HG03045 (cell line): Measurements from ENCODE around the gene FOXR1.
"Not testable (repeated sequence)": the region's sequence is repeated elsewhere in the genome, so short reads cannot be mapped to it uniquely, and the experiment has no call there.

Experiments used
- ATAC-seq: cut with Tn5 transposase; IDR thresholded peaks from one replicate; pipeline ENCODE4 v1.9.1; 2021; ENCODE audit warnings: mild to moderate bottlenecking, moderate library complexity; ENCODE audit not compliant: unreplicated experiment

Gene FOXR1

GRCh38 chr11:118939953-118940598 lies 31.5 kb upstream of the FOXR1 start:
- no peak for ATAC-seq

DNA sequence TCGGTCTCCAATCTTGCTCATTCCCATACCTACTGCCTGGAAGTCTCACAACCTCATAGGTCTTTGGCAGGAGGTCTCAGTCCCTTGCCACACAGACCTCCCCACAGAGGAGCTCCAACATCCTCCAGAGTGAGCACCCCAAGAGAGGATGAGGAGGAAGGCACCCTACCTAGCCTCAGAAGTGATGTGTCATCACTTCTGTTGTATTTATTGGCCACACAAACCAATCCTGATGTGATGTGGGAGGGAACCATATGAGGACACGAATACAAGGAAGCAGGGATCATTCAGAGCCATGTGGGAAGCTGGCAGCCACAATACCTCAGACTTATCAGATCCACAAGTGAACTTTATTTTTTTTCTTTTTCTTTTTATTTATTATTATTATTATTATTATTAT lies 24.5 kb upstream of the FOXR1 start:
- no peak for ATAC-seq

DNA sequence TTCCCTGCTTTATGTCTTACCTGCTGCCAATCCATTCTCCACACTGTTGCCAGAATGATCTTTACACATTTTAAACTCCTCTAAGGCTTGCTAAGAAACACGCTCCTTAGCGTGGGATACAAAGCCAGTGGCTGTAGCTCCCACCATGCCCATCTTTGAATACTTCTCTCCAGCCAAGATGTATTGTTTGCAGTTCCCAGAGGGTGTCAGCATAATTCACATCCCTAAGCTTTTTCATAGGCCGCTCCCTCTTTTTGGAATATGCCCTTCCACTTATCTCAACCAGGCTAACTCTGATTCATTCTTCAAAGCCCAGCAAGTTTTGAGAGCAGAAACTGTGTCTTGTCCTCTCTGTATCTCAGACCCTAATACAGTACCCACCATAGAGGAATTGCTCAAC lies 23.6 kb upstream of the FOXR1 start:
- ATAC-seq = no peak

GRCh38 chr11:118953265-118953664 lies 18.3 kb upstream of the FOXR1 start:
- ATAC-seq = no peak

- ATAC-seq = not testable (repeated sequence)
Measured at GRCh38 chr11:118953976-118954375, 17.6 kb upstream of the FOXR1 start.

DNA sequence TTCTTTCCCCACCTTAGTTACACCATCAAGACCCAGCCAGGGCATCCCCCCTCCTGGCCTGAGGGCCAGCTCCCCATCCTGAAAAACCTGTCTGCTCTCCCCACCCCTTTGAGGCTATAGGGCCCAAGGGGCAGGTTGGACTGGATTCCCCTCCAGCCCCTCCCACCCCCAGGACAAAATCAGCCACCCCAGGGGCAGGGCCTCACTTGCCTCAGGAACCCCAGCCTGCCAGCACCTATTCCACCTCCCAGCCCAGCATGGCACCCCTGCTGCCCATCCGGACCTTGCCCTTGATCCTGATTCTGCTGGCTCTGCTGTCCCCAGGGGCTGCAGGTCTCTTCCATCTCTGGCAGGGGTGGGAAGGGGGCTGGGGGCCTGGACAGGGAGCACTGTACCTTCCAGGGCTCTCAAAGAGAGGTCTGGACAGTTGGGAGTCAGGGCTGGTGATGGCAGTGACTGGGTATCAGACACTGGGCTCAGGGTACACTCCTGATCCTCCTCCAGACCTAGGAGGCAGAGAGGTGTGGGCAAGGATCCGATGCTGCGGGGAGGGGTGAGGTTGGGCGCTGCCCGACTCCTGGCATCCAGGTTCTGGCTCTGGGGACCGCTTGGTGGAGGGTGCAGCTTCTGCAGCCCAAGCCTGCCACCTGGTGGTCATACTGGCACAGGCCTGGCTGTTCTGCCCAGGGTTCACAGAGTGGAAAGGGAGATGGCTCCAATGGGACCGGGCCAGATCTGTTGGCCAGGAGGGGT lies 15.3 kb upstream of the FOXR1 start, which contains the start of gene UPK2:
UPK2 (plus strand) TSS at position 205 of the 753 bp plus-strand sequence; CDS start at position 258, 53 bp downstream.
- ATAC-seq = no peak

DNA sequence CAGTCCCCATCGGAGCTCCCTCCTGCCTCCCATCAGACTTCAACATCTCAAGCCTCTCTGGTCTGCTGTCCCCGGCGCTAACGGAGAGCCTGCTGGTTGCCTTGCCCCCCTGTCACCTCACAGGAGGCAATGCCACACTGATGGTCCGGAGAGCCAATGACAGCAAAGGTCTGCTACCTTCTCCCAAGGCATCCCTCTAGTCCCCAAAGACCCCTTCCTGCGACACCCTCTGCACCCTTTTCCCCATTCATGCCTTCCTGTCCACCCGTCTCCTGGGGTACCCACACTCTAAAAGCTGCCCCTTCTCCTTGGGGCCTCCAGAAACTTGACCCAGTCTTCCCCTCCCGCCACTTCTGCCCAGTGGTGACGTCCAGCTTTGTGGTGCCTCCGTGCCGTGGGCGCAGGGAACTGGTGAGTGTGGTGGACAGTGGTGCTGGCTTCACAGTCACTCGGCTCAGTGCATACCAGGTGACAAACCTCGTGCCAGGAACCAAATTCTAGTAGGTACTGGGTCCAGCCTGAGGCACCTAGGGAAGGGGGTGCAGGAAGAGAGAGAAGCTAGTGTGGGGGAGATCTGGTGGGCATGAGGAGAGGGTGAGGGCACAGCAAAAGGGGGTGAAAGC lies 14.6 kb upstream of the FOXR1 start:
- ATAC-seq = no peak

DNA sequence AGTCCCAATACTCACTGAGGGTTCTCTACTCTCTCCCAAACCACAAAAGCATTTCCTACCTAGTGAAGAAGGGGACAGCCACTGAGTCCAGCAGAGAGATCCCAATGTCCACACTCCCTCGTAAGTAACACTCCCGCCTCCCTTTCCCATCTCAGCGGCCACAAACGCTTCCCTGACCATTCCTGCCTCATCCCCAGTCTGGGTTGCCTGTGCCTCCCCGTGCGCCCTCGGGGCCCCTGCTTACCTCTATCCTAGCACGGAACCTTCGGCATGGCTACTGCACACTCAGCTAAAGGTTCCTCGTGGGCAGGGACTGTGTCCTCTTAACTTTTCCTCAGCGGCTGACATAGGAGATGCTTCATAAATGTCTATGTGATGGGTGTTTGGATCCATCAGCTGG lies 14.0 kb upstream of the FOXR1 start:
- ATAC-seq = no peak

DNA sequence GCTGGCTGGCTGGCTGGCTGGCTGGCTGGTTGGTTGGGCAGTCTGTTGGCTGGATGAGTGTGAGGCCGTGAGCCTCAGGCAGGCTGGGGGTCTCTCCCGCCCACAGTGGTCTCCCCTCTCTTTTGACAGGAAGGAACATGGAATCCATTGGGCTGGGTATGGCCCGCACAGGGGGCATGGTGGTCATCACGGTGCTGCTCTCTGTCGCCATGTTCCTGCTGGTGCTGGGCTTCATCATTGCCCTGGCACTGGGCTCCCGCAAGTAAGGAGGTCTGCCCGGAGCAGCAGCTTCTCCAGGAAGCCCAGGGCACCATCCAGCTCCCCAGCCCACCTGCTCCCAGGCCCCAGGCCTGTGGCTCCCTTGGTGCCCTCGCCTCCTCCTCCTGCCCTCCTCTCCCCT lies 13.6 kb upstream of the FOXR1 start:
- no peak for ATAC-seq

- ATAC-seq = no peak
Measured at GRCh38 chr11:118958577-118958976, 13.0 kb upstream of the FOXR1 start.

GRCh38 chr11:118961189-118961588 lies 10.4 kb upstream of the FOXR1 start:
- ATAC-seq = no peak

DNA sequence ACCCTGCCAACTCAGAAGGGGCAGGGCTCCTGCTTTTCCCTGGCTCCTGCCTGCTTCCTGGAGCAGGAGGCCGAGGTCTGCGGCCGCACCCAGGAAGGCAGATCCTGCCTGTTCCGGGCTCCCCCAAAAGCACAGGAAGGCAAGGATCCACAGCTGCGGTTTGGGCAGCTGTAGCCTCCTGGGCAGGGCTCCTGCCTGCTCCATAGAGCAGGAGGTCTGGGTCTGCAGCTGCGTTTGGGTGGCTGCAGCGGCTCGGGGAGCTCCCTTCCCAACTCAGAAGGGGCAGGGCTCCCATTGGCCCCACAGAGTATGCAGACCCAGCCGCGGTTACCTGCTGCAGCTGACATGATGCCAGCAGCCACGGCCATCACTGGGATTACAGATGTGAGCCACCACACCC lies 10.0 kb upstream of the FOXR1 start:
- no peak for ATAC-seq

DNA sequence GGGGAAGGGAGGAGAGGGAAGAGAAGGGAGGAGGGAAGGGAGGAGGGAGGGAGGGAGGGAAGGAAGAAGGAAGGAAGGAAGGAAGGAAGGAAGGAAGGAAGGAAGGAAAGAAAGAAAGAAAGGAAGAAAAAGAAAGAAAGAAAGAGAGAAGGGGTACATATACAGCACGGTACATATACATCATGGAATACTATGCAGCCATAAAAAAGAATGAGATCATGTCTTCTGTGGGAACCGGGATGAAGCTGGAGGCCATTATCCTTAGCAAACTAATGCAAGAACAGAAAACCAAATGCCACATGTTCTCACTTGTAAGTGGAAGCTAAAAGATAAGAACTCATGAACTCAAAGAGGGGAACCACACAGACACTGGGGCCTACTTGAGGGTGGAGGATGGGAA lies 2.1 kb upstream of the FOXR1 start:
- ATAC-seq = not testable (repeated sequence)

DNA sequence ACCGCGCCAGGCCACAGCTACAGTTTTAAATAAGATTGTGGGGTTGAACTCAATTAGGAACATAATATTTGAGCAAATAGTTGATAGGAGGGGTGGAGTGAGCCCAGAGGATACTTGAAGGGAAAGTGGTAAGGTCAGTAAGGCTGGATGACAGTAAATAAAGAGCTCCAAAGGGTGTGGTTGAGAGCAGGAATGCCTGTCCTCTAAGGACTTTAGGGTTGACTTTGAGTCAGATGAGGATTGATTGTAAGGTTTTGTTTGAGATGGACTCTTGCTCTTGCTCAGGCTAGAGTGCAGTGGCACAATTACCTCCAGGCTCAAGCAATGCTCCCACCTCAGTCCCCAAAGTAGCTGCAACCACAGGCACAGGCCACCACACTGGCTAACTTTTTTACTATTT lies 2.4 kb downstream of the FOXR1 start:
- no peak for ATAC-seq

DNA sequence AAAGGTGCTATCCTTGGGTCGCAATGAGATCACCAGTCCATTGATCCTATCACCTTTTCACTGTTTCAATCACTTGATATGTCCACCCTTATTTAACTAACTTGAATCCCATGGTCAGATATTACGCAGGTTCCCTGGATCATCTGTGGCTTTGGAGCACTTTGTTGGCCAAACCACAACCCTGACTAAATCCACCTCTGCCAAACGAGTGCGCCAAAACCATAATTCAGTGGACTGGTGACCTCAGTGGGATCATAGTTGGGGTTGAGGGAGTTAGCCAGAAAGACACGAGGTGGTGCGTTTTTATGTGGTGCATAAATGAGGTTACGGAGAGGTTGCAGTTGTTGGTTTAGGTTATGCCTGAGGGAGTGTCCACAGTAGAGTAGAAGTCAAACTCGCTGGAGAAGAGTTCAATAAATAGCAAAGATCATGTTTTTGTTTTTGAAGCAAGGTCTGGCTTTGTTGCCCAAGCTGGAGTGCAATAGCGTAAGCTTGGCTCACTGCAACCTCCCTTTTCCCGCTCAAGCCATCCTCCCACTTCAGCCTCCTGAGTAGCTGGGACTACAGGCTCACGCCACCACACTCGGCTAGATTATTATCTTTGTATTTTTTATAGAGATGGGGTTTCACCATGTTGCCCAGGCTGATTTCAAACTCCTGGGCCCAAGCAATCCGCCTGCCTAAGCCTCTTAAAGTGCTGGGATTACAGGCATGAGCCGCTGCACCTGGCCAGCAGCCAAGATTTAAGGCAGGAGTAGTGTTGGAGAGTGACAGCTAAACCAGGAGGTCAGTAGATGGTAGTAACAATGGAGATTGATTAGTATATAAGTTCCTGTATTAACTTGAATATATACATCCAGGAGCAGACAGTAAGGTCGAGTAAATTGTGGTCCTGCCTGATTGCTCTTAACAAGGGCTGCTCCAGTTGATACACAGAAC lies 4.5 kb downstream of the FOXR1 start:
- ATAC-seq = no peak

DNA sequence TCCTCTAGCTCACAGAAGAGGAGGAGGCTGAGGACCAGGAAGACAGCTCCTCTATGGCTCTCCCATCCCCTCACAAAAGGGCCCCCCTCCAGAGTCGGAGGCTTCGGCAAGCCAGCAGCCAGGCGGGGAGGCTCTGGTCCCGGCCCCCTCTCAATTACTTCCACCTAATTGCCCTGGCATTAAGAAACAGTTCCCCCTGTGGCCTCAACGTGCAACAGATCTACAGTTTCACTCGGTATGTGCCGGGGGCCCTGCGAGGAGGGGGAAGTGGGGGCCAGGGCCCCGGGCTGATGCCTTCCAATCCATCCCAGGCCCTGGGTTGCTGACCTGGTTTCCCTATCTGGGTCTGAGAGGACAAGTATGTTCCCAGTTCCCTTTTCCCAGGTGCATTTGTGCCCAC lies 7.9 kb downstream of the FOXR1 start:
- ATAC-seq = no peak

DNA sequence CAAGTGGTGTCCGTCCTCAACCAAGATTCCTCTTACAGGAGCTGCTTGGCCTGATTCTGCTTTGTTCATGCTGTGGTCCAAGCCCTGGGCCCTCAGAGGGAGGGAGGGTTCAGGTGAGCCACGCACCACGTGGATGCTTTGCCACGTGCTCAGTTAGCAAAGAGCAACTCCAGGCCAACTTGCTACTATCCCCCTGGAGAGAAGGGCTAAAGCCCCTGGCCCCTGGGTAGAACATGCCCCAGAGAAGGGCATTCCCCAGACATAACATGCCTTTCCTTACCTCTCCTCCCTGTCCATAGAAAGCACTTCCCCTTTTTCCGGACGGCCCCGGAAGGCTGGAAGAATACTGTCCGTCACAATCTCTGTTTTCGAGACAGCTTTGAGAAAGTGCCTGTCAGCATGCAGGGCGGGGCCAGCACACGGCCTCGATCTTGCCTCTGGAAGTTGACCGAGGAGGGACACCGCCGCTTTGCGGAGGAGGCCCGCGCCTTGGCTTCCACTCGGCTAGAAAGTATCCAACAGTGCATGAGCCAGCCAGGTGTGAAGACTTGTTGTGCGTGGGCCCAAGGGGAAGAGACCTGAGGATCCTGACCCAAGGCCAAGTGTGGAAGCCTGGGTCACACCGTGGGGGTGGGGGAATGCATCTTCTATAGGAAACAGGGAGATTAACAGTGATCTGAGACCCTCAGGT lies 8.8 kb downstream of the FOXR1 start:
- no peak for ATAC-seq

GRCh38 chr11:118984337-118984736 lies 12.8 kb downstream of the FOXR1 start:
- not testable (repeated sequence) for ATAC-seq

DNA sequence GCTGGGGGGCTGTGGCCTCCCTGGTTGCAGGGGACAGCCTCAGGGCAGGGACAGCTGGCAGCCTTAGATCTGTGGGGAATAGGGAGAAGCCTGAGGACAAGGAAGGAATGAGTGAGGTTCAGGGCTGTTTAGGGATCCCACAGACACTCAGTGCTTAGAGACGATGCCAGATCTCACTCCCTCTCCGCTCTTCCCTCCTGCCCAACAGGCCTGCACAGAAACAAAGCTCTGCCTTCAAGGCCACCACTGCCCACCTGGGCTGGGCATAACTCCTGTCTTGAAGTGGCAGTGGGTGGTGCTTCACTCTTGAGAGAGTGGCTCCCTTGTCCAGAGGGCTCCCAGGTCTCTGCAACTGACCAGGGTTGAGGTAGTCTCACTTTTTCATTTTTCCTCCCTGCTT lies 13.3 kb downstream of the FOXR1 start:
- ATAC-seq = no peak

DNA sequence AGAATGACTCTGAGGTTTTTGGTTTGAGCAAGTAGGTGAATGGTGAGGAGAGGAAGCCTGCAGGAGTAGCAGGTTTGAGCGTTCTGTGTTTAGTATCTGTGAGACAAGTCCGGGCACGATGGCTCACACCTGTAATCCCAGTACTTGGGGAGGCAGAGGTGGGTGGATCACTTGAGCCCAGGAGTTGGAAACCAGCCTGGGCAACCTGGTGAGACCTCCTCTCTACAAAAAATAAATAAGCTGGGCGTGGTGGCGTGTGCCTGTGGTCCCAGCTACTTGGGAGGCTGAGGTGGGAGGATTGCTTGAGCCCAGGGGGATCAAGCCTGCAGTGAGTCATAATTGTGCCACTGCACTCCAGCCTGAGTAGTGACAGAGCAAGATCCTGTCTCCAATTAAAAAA lies 16.7 kb downstream of the FOXR1 start:
- no peak for ATAC-seq
